ENCODE results near the gene PRRG2. TPM values are rescaled to one million over a fixed set of nuclear protein-coding genes. Genes with fewer than 3 reads are reported as not detected.

Gene PRRG2
- 9.0 and 12.1 TPM in 2 replicates for total RNA-seq

GRCh38 chr19:49581007-49581508, at the start of gene PRRG2:
TSS of gene PRRG2 (plus strand) at chr19:49581316. CDS start at chr19:49583220, 1,904 bp downstream.

GRCh38 chr19:49580264-49581006, 681 bp upstream of the PRRG2 start, which contains the start of gene NOSIP:
TSS of gene NOSIP (minus strand) at chr19:49580556. CDS start at chr19:49560691, 19,865 bp downstream.

DNA sequence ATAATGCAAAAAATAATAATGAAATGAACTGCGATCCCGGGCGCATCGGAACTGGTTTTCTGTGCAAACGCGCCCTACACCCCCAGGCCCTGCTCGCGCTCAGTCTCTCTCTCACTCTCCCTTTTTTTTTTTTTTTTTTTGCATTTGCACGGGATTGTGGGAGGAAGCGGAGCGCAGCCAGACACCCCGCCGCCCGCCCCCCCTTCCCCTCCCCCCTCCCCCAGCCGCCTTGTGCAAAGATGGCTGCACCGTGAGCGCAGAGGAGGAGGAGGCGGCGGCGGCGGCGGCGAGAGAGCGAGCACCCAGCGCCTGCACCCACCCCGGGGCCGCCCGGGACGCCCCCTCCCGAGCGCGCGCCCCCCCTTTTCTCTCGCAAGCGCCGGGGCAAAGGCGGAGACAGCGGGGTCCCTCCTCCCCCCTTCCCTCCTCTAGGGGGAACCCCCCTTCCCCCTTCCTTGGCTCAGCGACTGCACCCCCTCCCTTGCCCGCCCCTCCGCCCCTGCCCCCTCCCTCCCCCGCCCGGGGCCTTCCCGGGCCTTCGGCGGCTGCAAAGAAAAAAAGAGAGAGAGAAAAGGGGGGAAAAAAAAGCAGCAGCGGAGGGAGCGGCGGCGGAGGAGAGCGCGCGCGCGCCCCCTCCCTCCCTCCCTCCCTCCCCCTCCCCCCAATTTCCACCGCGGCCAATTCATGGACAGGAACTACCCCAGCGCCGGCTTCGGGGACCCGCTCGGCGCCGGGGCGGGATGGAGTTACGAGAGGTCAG, 10.0 kb downstream of the PRRG2 start, which contains the start of gene PRR12:
PRR12 (plus strand) TSS at position 212 of the 760 bp plus-strand sequence; CDS start at position 685, 473 bp downstream.

DNA sequence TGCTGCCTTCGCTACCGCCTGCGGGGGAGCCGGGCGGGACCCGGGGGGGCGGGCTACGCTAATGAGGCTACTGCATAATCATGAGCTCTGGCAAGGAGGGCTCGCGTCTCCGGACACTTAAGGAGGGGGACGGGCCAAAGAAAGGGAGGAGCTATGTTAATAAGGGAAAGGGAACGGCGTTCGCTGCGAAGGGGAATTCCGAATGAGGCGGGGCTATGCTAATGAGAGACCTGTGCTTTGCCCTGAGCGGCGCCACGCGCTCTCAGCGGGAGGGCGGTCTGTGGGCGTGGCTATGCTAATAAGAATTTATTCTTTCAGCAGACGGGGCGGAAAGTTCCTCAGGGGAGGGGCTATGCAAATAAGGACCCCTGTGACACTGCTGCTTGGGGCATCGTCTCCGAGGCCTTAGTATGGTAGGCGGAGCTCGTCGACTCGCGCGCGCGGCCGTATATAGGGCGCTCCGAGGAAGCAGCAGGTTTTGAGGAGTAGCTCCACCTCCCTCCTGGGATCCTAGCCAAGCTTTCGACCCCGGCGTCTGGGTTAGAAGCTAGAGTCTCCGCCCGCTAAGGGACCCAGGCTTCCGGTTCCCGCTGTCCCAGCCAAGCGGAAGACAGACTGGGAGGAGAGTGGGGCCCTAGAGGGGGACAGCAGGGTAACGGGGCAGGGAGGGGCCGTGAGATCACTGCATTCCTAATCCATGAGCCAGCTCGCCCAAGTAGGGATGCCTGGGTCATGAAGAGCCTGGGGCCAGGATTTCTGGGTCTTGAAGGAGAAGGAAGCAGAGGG, 59.2 kb downstream of the PRRG2 start, which contains the start of gene RRAS:
RRAS (minus strand) TSS at position 31 of the 786 bp plus-strand sequence. CDS start 45 bp downstream, outside the sequence.

Other genes with a start within 250 kb of the PRRG2 start
- not detected in 2 replicates for gene CD37, start 245.9 kb upstream of the PRRG2 start, total RNA-seq
- gene TEAD2, start 218.9 kb upstream of the PRRG2 start, total RNA-seq = 61.4 and 79.1 TPM in 2 replicates
- gene DKKL1, start 217.4 kb upstream of the PRRG2 start, total RNA-seq = 0.34 and 0.43 TPM in 2 replicates
- not detected in 2 replicates for gene KASH5, start 193.1 kb upstream of the PRRG2 start, total RNA-seq
- gene PTH2, start 157.9 kb upstream of the PRRG2 start, total RNA-seq = not detected in 2 replicates
- not detected in 2 replicates for gene GFY, start 155.9 kb upstream of the PRRG2 start, total RNA-seq
- 0.22 and 0.26 TPM in 2 replicates for gene SLC17A7, start 139.8 kb upstream of the PRRG2 start, total RNA-seq
- 141 and 154 TPM in 2 replicates for gene PIH1D1, start 129.5 kb upstream of the PRRG2 start, total RNA-seq
- gene ALDH16A1, start 128.1 kb upstream of the PRRG2 start, total RNA-seq = 54.6 and 58.0 TPM in 2 replicates
- gene FLT3LG, start 107.1 kb upstream of the PRRG2 start, total RNA-seq = 0.60 and 1.4 TPM in 2 replicates
- 4,546 and 5,479 TPM in 2 replicates for gene RPL13A, start 93.7 kb upstream of the PRRG2 start, total RNA-seq
- 2,954 and 3,854 TPM in 2 replicates for gene RPS11, start 84.9 kb upstream of the PRRG2 start, total RNA-seq
- 152 and 195 TPM in 2 replicates for gene FCGRT, start 68.7 kb upstream of the PRRG2 start, total RNA-seq
- 3.7 and 7.8 TPM in 2 replicates for gene RCN3, start 53.3 kb upstream of the PRRG2 start, total RNA-seq
- 83.2 and 95.1 TPM in 2 replicates for gene NOSIP, start 760 bp upstream of the PRRG2 start, total RNA-seq
- 1.0 and 1.6 TPM in 2 replicates for gene PRR12, start 9.9 kb downstream of the PRRG2 start, total RNA-seq
- gene RRAS, start 58.8 kb downstream of the PRRG2 start, total RNA-seq = 13.0 and 20.7 TPM in 2 replicates
- gene SCAF1, start 60.9 kb downstream of the PRRG2 start, total RNA-seq = 4.3 and 4.9 TPM in 2 replicates
- gene IRF3, start 84.5 kb downstream of the PRRG2 start, total RNA-seq = 28.6 and 36.0 TPM in 2 replicates
- 2.6 and 3.4 TPM in 2 replicates for gene BCL2L12, start 84.6 kb downstream of the PRRG2 start, total RNA-seq
- gene PRMT1, start 96.0 kb downstream of the PRRG2 start, total RNA-seq = 308 and 326 TPM in 2 replicates
- 0.22 and 0.52 TPM in 2 replicates for gene ADM5, start 108.3 kb downstream of the PRRG2 start, total RNA-seq
- 11.8 and 12.5 TPM in 2 replicates for gene CPT1C, start 109.8 kb downstream of the PRRG2 start, total RNA-seq
- gene TSKS, start 182.0 kb downstream of the PRRG2 start, total RNA-seq = under 0.01 TPM in 2 replicates
- 41.2 and 50.7 TPM in 2 replicates for gene AP2A1, start 185.7 kb downstream of the PRRG2 start, total RNA-seq
- gene FUZ, start 232.0 kb downstream of the PRRG2 start, total RNA-seq = 12.2 and 14.2 TPM in 2 replicates
- gene MED25, start 237.0 kb downstream of the PRRG2 start, total RNA-seq = 11.1 and 12.6 TPM in 2 replicates